Measurements from ENCODE around the gene LRP1-AS. TPM values are rescaled to one million over a fixed set of nuclear protein-coding genes. Genes with fewer than 3 reads are reported as not detected.
A peak's percentile ranks its signal among the peaks of the same experiment; 100 is the strongest.

LRP1-AS gene
- total RNA-seq, 2 experiments from 2014 or later: not detected

DNA sequence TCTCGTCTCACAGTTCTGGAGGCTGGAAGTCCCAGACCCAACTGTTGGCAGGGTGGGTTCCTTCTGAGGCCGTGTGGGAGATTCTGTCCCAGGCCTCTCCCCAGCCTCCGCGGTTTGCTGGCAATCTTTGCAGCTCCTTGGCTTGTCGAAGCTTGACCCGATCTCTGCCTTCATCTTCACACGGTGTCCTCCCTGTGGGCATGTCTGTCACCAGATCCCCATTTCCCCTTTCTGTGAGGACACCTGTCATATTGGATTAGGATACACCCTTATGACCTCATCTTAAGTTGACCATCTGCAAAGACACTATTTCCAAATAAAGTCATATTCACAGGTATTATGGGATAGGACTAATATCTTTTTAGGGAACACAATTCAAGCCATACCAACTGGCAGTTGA is 22.6 kb upstream of the LRP1-AS start:
- Mint-ChIP-seq H3K9me3 (no peaks in the 10 kb centered on the region), H3K4me3 (no peak overlapping the region), H3K27me3 (no peaks in the 10 kb centered on the region), H3K36me3 (ENCODE audit: low read depth) (no peaks in the 10 kb centered on the region), H3K4me1 (ENCODE audit: low read depth) (peaks cover 9% of the 10 kb centered on the region), H3K27ac (no peak overlapping the region)
- ChIA-PET CTCF (interaction anchor here (3.2 to 9.4 kb wide), 2 partner anchors 16 to 46 kb away, joined by 16 to 116 read pairs; no protein-coding TSS in a partner anchor), POLR2A (interaction anchor here (0.8 to 2.8 kb wide), 2 partner anchors 13 to 32 kb away, joined by 3 to 6 read pairs; no protein-coding TSS in a partner anchor)
- ATAC-seq (no peak), DNase-seq (no peak)
- TF ChIP-seq, protein P1, sequence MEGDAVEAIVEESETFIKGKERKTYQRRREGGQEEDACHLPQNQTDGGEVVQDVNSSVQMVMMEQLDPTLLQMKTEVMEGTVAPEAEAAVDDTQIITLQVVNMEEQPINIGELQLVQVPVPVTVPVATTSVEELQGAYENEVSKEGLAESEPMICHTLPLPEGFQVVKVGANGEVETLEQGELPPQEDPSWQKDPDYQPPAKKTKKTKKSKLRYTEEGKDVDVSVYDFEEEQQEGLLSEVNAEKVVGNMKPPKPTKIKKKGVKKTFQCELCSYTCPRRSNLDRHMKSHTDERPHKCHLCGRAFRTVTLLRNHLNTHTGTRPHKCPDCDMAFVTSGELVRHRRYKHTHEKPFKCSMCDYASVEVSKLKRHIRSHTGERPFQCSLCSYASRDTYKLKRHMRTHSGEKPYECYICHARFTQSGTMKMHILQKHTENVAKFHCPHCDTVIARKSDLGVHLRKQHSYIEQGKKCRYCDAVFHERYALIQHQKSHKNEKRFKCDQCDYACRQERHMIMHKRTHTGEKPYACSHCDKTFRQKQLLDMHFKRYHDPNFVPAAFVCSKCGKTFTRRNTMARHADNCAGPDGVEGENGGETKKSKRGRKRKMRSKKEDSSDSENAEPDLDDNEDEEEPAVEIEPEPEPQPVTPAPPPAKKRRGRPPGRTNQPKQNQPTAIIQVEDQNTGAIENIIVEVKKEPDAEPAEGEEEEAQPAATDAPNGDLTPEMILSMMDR (IDR thresholded peaks at IDR 0.05): no peak
- intact Hi-C loops (cut with micrococcal nuclease): no loop called here

DNA sequence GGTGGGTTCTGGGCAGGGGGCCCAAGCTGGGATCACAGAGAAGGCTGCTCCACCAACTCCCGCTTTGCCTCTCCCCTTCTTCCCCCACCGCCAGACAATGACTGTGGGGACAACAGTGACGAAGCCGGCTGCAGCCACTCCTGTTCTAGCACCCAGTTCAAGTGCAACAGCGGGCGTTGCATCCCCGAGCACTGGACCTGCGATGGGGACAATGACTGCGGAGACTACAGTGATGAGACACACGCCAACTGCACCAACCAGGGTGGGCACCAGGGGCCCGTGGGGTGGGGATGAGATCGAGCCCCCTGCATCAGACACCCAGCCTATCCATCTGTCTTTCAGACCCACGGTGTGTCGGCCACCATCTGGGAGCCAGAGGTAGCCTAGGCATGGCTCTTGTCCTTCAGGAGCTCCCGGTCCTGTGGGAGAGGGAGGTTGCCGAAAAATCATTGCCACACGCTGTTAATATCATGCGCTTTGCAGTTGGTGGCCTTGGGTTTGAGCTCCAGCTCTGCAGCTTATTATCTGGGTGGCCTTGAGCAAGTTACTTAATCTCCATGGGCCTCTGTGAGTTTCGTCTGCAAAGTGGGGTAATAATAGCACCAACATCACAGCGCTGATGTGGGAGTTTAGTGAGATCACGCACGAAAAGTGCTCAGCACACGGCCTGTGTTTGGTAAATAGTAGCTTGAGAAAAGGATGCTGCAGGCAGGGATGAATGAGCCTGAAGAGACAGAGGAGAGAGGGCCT is 21.8 kb upstream of the LRP1-AS start:
- H3K4me1 Mint-ChIP-seq (ENCODE audit: low read depth): peaks cover 9% of the 10 kb centered on the region
- no peak overlapping the region for H3K4me3 Mint-ChIP-seq
- ATAC-seq (no peak), DNase-seq (no peak)
- no peaks in the 10 kb centered on the region for H3K36me3 Mint-ChIP-seq (ENCODE audit: low read depth)
- TF ChIP-seq, protein P1 (IDR thresholded peaks at IDR 0.05): no peak
- no peak overlapping the region for H3K27ac Mint-ChIP-seq
- no peaks in the 10 kb centered on the region for H3K9me3 Mint-ChIP-seq
- H3K27me3 Mint-ChIP-seq: no peaks in the 10 kb centered on the region
- intact Hi-C loops (cut with micrococcal nuclease): no loop called here
- CTCF ChIA-PET: interaction anchor here (1.3 to 9.4 kb wide), 4 partner anchors 16 to 74 kb away, joined by 3 to 116 read pairs (median 12); no protein-coding TSS in a partner anchor
- POLR2A ChIA-PET: interaction anchor here (0.5 to 2.8 kb wide), 3 partner anchors 24 to 495 kb away, joined by 3 to 6 read pairs (median 3); no protein-coding TSS in a partner anchor

DNA sequence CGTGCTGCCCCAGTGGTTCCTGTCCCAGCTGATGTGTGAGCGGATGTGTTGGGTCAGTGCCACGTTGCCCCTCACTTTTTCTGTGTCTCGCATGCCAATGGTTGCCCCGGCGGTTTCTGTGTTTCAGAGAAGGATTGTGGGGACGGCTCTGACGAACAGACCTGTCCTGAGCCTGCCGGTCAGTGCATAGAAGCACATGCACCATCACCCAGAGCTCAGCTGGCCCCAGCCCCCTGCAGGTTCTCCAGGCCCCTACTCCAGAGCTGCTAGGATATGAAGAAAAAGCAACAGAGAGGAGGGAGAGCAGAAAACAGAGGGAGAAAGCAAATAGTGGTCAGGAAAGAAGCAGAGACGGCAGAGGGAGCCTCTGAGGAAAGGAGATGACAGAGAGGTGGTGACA is 20.6 kb upstream of the LRP1-AS start:
- Mint-ChIP-seq H3K36me3 (ENCODE audit: low read depth) (no peaks in the 10 kb centered on the region), H3K27me3 (no peaks in the 10 kb centered on the region), H3K9me3 (no peaks in the 10 kb centered on the region), H3K4me1 (ENCODE audit: low read depth) (peaks cover 9% of the 10 kb centered on the region), H3K4me3 (no peak overlapping the region), H3K27ac (no peak overlapping the region)
- intact Hi-C loops (cut with micrococcal nuclease): no loop called here
- TF ChIP-seq, protein P1 (IDR thresholded peaks at IDR 0.05): no peak
- ChIA-PET CTCF (interaction anchor here (1.3 to 9.4 kb wide), 4 partner anchors 16 to 75 kb away, joined by 3 to 116 read pairs (median 12); no protein-coding TSS in a partner anchor), POLR2A (interaction anchor here (1.0 to 2.8 kb wide), 2 partner anchors 23 to 30 kb away, joined by 3 to 6 read pairs; no protein-coding TSS in a partner anchor)
- DNase-seq (no peak), ATAC-seq (no peak)

DNA sequence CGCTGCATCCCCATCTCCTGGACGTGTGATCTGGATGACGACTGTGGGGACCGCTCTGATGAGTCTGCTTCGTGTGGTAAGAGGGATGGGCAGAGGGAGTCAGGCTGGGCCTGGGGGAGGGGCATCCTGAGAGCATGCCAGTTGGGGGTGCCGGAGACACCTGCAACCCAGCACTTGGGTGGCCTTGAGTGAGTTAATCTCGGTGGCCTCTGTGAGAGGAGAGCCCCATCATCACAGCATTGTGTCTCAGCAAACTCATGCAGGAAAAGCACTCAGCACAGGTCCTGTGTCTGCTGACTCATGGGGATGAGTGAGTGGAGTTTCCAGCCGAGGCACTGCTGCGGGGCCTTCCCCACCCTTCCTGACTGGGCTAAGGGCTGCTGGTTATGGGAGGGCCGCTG is 19.6 kb upstream of the LRP1-AS start:
- intact Hi-C loops (cut with micrococcal nuclease): no loop called here
- POLR2A ChIA-PET: interaction anchor here (0.6 kb wide), 1 partner anchor 171 kb away, joined by 4 read pairs; no protein-coding TSS in a partner anchor

More for the DNA sequence above, 19.6 kb upstream of the LRP1-AS start:
- H3K4me3 Mint-ChIP-seq: no peak overlapping the region
- H3K9me3 Mint-ChIP-seq: no peaks in the 10 kb centered on the region
- no peaks in the 10 kb centered on the region for H3K36me3 Mint-ChIP-seq (ENCODE audit: low read depth)
- H3K4me1 Mint-ChIP-seq (ENCODE audit: low read depth): peaks cover 9% of the 10 kb centered on the region
- TF ChIP-seq, protein P1 (IDR thresholded peaks at IDR 0.05): no peak
- ATAC-seq (peak; percentile 94), DNase-seq (peak; percentile 60)
- H3K27me3 Mint-ChIP-seq: no peaks in the 10 kb centered on the region
- H3K27ac Mint-ChIP-seq: no peak overlapping the region
- CTCF ChIA-PET: interaction anchor here (1.1 to 3.3 kb wide), 2 partner anchors 13 to 76 kb away, joined by 3 to 9 read pairs; no protein-coding TSS in a partner anchor
